GM06990 (cell line): ENCODE measurements around the gene RNF2.
"Not testable (repeated sequence)": the region's sequence is repeated elsewhere in the genome, so short reads cannot be mapped to it uniquely, and the experiment has no call there.

Experiments used
- DNase-seq: peaks from one replicate; pipeline ENCODE4 v3.0.0-alpha.2; 2011; ENCODE audit not compliant: insufficient read length; ENCODE audit errors: extremely low read depth
- H3K27me3 ChIP-seq: replicated peaks from 2 replicates; pipeline ENCODE4 v1.6.0; 2011; ENCODE audit warnings: low read length; ENCODE audit not compliant: control insufficient read depth, insufficient read depth
- H3K36me3 ChIP-seq: 2 replicates; pipeline ENCODE4 v1.5.1; 2011; ENCODE audit warnings: low read length; ENCODE audit not compliant: control insufficient read depth, insufficient read depth
- H3K4me3 ChIP-seq: replicated peaks from 2 replicates; pipeline ENCODE4 v1.5.1; 2011; ENCODE audit warnings: low read depth, mild to moderate bottlenecking, control low read depth, low read length
- CTCF ChIP-seq: IDR thresholded peaks from 2 replicates; pipeline ENCODE4 v1.5.1; 2011; ENCODE audit warnings: low read length, control low read depth, mild to moderate bottlenecking, inconsistent platforms; ENCODE audit not compliant: insufficient read depth, poor library complexity, severe bottlenecking

Gene RNF2

DNA sequence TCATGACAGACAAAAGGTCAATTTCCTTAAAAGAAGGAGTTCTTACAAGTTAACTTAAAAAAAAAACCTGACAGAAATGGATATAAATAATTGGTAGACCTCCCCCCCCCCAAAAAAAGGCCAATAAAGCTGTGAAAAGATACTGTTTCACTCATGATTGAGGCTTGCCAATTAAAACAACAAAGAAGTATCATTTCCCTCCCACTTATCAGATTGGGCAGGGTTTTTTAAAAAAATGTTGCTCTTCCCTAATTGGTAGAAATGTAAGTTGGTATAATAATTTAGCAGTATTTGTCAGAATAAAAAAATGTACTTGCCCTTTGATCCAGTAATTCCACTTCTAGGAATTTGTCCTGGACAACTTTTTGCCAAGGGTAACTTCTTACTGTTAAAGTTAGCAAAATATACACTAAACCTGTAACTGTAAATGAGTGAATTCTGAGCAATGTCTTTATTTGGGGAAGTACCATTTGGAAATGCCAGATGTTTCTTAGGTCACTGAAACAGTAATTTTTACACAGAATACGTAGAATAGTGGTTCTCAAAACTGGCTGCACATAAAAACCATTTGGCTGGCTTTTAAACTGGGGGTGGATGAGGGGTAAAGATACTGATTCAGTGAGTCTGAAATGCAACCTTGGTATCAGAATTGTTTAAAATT is 17.5 kb downstream of the RNF2 start:
- H3K4me3 ChIP-seq: no peak overlapping the region
- H3K36me3 ChIP-seq: no peaks in the 10 kb centered on the region
- no peaks in the 10 kb centered on the region for H3K27me3 ChIP-seq
- peak; percentile 18 for DNase-seq
- TF ChIP-seq CTCF: no peak

- Histone ChIP-seq H3K36me3 (no peaks in the 10 kb centered on the region), H3K4me3 (no peak overlapping the region), H3K27me3 (no peaks in the 10 kb centered on the region)
- DNase-seq: no peak
- TF ChIP-seq CTCF: no peak
Measured at GRCh38 chr1:185063719-185064118, 18.4 kb downstream of the RNF2 start.

GRCh38 chr1:185065006-185065405 is 19.6 kb downstream of the RNF2 start:
- not testable (repeated sequence) for H3K4me3 ChIP-seq, DNase-seq, H3K36me3 ChIP-seq, H3K27me3 ChIP-seq

GRCh38 chr1:185066181-185066580 is 20.8 kb downstream of the RNF2 start:
- no peak for DNase-seq
- TF ChIP-seq CTCF: no peak
- H3K36me3 ChIP-seq: no peaks in the 10 kb centered on the region
- no peaks in the 10 kb centered on the region for H3K27me3 ChIP-seq
- H3K4me3 ChIP-seq: no peak overlapping the region

DNA sequence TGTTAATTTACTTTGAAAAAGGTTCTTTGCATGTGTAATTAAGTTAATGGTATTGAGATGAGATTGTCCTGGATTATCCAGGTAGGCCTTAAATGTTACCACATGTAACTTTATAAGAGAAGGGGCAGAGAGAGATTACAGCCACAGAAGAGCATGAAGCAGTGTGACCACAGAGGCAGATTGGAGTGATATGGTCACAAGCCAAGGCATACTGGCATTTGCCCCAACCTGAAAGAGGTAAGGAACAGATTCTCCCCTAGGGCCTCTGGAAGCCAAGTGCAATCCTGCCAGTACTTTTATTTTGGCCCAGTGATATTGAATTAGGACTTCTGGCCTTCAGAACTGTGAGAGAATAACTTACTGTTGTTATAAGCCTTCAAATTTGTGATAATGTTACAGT is 23.0 kb downstream of the RNF2 start:
- DNase-seq: no peak
- H3K4me3 ChIP-seq: no peak overlapping the region
- no peaks in the 10 kb centered on the region for H3K36me3 ChIP-seq
- TF ChIP-seq CTCF: no peak
- no peaks in the 10 kb centered on the region for H3K27me3 ChIP-seq

DNA sequence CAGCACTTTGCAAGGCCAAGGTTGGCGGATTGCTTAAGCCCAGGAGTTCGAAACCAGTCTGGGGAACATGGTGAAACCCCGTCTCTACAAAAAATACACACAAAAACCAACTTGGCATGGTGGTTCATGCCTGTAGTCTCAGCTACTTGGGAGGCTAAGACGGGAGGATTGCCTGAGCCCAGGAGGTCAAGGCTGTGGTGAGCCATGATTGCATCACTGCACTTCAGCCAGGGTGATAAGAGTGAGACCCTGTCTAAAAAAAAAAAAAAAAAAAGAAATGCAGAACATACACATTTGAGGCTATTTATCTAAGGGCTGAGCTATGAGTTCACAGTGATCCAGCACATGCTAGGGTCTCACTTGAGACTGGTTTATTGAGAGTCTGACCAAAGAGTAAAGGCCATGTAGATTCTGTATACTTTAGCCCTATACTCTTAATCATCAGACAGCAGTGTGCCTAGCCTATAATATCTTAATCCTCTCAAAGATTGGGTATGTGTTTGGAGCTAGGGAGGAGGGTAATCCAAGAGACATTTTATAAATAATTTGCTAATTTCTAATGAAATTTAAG is 23.9 kb downstream of the RNF2 start:
- Histone ChIP-seq H3K4me3 (no peak overlapping the region), H3K27me3 (no peaks in the 10 kb centered on the region), H3K36me3 (no peaks in the 10 kb centered on the region)
- DNase-seq: no peak
- TF ChIP-seq CTCF: no peak
